Measurements from ENCODE around the gene SNX17. TPM values are rescaled to one million over a fixed set of nuclear protein-coding genes. Genes with fewer than 3 reads are reported as not detected.

The SNX17 gene
- total RNA-seq, 1 donor from 2014 or later: 90.5 TPM

DNA sequence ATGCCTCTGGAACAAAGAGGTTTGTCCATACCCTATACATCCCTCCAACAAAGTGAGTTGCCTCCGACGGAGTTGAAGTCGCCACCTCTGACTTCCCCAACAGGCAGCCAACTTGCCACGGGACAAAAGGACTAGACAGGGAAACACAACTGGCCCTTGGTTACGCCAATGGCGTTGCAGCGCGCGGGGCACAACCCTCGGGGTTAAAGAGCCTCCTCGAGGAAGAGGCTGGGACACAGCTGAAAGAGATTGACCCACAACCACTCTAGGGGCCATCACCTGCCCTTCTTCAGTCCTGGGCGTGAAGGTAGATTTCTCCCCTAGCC lies 14.4 kb upstream of the SNX17 start:
- Mint-ChIP-seq H3K27ac (ENCODE audit: unreplicated experiment) (peak overlapping the region; percentile 100), H3K36me3 (ENCODE audit: low read depth, unreplicated experiment) (peaks cover 8% of the 10 kb centered on the region), H3K27me3 (ENCODE audit: unreplicated experiment) (peaks cover 16% of the 10 kb centered on the region), H3K9me3 (ENCODE audit: unreplicated experiment) (no peaks in the 10 kb centered on the region), H3K4me1 (ENCODE audit: unreplicated experiment) (peaks cover 24% of the 10 kb centered on the region), H3K4me3 (ENCODE audit: unreplicated experiment) (peak overlapping the region; percentile 99)
- TF ChIP-seq, protein P1, sequence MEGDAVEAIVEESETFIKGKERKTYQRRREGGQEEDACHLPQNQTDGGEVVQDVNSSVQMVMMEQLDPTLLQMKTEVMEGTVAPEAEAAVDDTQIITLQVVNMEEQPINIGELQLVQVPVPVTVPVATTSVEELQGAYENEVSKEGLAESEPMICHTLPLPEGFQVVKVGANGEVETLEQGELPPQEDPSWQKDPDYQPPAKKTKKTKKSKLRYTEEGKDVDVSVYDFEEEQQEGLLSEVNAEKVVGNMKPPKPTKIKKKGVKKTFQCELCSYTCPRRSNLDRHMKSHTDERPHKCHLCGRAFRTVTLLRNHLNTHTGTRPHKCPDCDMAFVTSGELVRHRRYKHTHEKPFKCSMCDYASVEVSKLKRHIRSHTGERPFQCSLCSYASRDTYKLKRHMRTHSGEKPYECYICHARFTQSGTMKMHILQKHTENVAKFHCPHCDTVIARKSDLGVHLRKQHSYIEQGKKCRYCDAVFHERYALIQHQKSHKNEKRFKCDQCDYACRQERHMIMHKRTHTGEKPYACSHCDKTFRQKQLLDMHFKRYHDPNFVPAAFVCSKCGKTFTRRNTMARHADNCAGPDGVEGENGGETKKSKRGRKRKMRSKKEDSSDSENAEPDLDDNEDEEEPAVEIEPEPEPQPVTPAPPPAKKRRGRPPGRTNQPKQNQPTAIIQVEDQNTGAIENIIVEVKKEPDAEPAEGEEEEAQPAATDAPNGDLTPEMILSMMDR (IDR thresholded peaks at IDR 0.05; ENCODE audit: unreplicated experiment): no peak
- peak; percentile 45 for DNase-seq (ENCODE audit: low spot score)

DNA sequence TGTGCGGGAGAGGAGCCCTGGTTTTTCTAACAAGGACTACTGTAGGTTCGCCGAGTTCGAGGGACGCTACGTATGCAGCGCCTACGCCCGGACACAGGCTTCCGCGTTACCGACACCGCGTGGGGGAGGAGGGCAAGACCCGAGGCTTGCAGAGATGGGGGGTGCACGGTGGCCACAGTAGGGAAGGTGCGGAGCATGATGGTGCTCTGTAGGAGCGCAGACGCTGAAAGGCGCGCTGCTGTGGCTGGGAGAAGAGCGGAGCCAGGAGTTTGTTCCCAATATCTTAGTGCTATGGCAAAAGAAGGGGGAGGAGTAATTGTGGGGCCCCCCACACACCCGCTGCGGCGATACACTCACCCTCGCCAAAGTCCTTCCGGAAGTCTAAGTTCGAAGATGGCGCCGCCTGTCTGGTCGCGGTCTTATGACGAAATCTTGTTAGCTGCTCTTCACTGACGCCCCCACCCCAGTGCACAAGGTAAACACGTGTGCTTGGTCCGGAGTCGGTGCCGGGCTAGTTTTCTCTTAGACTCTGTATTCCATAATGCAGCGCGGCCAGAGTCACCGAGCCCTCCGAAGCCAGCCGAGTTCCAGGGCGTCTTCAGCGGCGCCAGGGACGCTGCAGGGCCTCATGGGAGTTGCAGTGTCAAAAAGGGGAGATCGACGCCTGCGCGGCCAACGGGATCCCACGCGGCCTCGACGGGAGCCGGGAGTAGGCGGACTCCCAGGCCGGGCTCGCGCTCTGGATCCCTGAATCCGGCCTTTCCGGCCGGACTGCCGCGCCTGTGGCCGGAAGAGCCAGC lies 13.8 kb upstream of the SNX17 start, which contains the start of gene GTF3C2:
Gene GTF3C2 (minus strand): TSS at position 383 of the 800 bp plus-strand sequence. CDS start 13,210 bp downstream, outside the sequence.
- peak within 1 kb of the TSS; percentile 100 for H3K27ac Mint-ChIP-seq (ENCODE audit: unreplicated experiment)
- H3K36me3 Mint-ChIP-seq (ENCODE audit: low read depth, unreplicated experiment): peaks cover 8% of the 10 kb centered on the region
- H3K4me1 Mint-ChIP-seq (ENCODE audit: unreplicated experiment): peaks cover 24% of the 10 kb centered on the region
- H3K9me3 Mint-ChIP-seq (ENCODE audit: unreplicated experiment): no peaks in the 10 kb centered on the region
- TF ChIP-seq, protein P1 (IDR thresholded peaks at IDR 0.05; ENCODE audit: unreplicated experiment): no peak
- DNase-seq (ENCODE audit: low spot score): peak; percentile 92
- peak within 1 kb of the TSS; percentile 99 for H3K4me3 Mint-ChIP-seq (ENCODE audit: unreplicated experiment)
- H3K27me3 Mint-ChIP-seq (ENCODE audit: unreplicated experiment): peaks cover 16% of the 10 kb centered on the region

DNA sequence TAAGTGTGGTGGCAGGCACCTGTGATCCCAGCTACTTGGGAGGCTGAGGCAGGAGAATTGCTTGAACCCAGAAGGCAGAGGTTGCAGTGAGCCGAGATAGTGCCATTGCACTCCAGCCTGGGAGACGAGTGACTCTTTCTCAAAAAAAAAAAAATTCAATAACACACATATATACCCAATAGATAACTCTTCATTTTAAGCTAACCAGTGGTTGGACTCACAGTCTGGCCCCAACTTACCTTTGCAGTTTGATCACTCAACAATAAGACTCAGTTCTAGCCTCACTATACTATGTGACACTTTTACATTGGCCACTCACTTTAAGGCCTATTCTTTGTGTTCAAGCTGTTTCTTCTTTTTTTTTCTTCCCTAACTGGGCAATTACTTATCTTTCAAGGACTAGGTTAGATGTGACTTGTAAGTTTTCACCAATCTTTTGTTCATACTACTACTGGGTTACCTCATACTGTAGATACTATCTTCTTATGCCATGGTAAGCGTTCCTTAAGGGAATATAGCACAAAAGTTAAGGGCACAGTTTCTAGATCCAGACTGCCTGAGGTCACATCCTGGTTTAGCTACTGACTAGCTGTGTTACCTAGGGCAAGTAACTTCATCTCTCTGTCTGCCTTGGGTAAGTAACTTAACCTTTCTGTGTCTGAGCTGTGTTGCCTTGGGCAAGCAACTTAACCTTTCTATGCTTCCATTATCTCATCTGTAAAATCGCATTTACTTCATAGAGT lies 7.6 kb upstream of the SNX17 start:
- peaks cover 19% of the 10 kb centered on the region for H3K36me3 Mint-ChIP-seq (ENCODE audit: low read depth, unreplicated experiment)
- H3K27ac Mint-ChIP-seq (ENCODE audit: unreplicated experiment): no peak overlapping the region
- H3K9me3 Mint-ChIP-seq (ENCODE audit: unreplicated experiment): no peaks in the 10 kb centered on the region
- TF ChIP-seq, protein P1 (IDR thresholded peaks at IDR 0.05; ENCODE audit: unreplicated experiment): no peak
- peaks cover 6% of the 10 kb centered on the region for H3K27me3 Mint-ChIP-seq (ENCODE audit: unreplicated experiment)
- H3K4me1 Mint-ChIP-seq (ENCODE audit: unreplicated experiment): peaks cover 7% of the 10 kb centered on the region
- H3K4me3 Mint-ChIP-seq (ENCODE audit: unreplicated experiment): peak overlapping the region; percentile 56
- DNase-seq (ENCODE audit: low spot score): no peak

DNA sequence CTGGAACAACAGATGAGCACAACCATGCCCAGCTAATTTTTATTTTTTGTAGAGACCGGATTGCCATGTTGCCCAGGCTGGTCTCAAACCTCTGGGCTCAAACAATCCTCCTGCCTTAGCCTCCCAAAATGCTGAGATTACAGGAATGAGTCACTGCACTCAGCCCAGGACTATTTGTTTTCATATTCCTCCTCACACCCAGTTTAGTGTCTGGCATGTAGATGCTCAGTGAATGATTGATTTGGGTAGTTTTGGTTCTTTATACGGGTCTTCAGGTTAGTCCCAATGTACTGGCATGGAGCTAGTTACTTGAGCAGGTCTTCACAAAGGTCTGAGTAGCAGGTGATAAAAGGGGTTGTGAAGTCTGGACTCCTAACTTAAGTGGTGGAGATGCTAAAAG lies 6.5 kb upstream of the SNX17 start:
- no peak overlapping the region for H3K27ac Mint-ChIP-seq (ENCODE audit: unreplicated experiment)
- peaks cover 25% of the 10 kb centered on the region for H3K36me3 Mint-ChIP-seq (ENCODE audit: low read depth, unreplicated experiment)

More for the DNA sequence above, 6.5 kb upstream of the SNX17 start:
- Mint-ChIP-seq H3K27me3 (ENCODE audit: unreplicated experiment) (peaks cover 5% of the 10 kb centered on the region), H3K4me3 (ENCODE audit: unreplicated experiment) (no peak overlapping the region), H3K4me1 (ENCODE audit: unreplicated experiment) (peaks cover 4% of the 10 kb centered on the region), H3K9me3 (ENCODE audit: unreplicated experiment) (no peaks in the 10 kb centered on the region)
- no peak for DNase-seq (ENCODE audit: low spot score)
- TF ChIP-seq, protein P1 (IDR thresholded peaks at IDR 0.05; ENCODE audit: unreplicated experiment): no peak

Data from endothelial cell (in vitro differentiated cells).